ENCODE data around the gene RAB34.

Gene RAB34, protein sequence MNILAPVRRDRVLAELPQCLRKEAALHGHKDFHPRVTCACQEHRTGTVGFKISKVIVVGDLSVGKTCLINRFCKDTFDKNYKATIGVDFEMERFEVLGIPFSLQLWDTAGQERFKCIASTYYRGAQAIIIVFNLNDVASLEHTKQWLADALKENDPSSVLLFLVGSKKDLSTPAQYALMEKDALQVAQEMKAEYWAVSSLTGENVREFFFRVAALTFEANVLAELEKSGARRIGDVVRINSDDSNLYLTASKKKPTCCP

GRCh38 chr17:28717578-28718332 is at the start of gene RAB34:
Gene RAB34, minus strand, starts transcription at chr17:28717868. Its CDS starts 602 bp downstream, at chr17:28717266.
- DNase-seq (ENCODE audit: low read depth, low spot score) = peak; percentile 97

GRCh38 chr17:28765038-28765437 is 47.4 kb upstream of the RAB34 start:
- DNase-seq (ENCODE audit: low read depth, low spot score) = no peak

GRCh38 chr17:28763804-28764266 is 46.2 kb upstream of the RAB34 start:
- DNase-seq (ENCODE audit: low read depth, low spot score) = peak; percentile 86

DNA sequence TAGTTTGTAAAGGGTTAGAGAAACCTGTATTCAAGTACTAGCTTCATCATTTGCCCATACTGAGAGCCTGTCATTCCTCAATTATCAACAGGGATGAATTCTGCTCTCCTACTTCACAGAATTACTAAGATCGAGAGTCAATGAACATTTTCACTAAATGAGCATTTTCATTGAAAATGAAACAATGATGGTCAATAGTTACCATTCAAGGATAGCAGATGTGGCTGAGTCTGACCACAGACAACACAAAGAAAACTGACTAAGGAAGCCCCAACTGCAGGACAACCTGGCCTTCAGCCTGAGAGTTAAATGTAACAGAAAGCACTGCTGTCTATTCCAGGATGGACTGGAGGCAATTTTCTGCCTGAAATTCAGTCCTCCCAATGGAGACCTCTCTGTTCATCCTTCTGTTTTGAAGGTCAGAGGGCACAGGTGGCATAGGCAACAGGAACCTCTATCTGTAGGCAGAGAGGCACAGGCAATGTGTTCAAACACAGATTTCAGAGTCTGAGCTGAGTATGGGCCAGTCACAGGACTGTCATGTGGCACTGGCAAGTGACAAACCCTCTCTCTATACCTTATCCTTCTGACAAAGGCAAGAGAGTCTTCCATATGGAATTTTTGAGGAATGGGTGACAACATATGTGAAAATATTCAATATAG is 45.6 kb upstream of the RAB34 start:
- no peak for DNase-seq (ENCODE audit: low read depth, low spot score)

DNA sequence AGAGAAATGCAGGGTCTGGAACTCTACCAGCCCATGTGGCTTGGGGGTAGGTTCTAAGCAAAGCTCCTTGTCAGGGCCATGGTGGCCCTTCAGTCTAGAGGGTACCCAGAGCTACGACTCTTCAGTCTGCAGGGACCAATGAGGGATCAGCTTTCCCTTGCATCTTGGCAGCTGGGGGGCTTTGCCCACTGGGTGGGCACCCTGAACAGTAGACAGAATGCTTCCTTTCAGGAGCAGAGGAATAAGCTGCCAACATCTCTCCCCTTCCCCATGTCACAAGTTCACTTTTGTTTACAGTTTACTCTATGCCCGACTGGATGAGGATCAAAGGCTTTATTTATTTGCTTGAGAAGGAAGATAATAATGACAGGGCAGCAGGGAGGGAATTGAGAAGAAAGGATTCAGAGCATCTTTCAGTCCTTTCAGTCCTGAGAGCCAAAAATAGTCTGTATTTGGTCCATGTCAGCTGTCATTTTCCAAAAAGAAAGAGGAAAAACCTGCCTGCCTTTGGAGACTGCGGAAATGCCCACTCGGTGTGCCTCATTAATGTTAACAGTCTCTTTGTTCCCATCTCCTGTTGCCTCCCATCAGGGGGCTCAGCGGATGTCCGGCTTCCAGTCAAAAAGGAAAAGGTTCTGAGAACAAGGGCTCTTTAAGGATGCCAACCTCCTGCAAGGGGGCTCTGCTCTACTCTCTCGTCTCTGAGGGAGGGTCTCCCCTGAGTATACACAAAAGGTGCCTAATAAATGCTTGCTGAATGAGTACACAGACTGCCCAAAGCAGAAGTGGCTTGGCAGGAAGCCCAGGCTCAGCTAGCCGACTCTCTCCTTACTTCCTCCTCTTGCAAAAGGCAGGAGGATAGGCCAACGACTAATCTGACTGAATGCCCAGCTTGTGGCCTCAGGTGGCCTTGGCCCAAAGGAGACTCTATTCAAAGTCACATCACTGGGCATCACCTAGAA is 43.2 kb upstream of the RAB34 start:
- DNase-seq (ENCODE audit: low read depth, low spot score) = peak; percentile 71

- DNase-seq (ENCODE audit: low read depth, low spot score) = no peak
These were observed 41.7 kb upstream of the RAB34 start for GRCh38 chr17:28759256-28759865.

DNA sequence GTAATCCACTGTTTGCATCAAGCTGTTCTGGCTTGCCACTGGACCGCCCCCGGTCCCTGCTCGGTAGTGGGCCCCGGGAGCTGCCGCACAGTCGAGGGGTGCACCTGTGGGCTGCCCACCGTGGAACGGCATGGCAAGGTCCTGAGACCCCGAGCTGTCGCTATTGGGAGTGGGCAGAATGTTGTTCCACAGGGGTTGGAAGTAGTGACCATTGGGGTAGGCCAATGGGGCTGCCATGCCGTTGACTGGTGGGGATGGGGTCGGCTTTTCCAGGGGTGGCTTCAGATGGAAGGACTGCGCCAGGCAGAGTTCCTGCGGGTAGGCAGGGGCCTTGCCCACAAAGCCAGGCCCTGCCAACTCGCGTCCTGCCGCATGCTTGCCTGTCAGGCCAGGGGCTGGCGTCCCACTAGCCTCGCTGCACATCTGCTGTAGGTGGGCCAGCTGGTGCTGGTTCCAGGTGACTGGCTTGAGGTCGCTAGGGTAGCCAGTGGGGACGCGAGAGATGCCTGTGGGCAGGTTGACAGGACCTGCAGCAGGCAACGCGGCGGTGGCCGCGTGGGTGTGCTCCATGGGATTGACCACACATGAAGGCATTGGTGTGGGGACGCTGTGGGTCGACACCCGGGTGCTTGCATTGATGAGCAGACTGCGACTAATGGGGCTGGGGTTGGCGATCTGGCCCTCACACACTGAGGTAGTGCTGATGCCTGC is 40.9 kb upstream of the RAB34 start:
- no peak for DNase-seq (ENCODE audit: low read depth, low spot score)

- DNase-seq (ENCODE audit: low read depth, low spot score) = no peak
These were observed 38.6 kb upstream of the RAB34 start for GRCh38 chr17:28756049-28756804.

- no peak for DNase-seq (ENCODE audit: low read depth, low spot score)
These were observed 37.8 kb upstream of the RAB34 start for GRCh38 chr17:28755486-28755885.

GRCh38 chr17:28751600-28752366 is 34.1 kb upstream of the RAB34 start:
- no peak for DNase-seq (ENCODE audit: low read depth, low spot score)

DNA sequence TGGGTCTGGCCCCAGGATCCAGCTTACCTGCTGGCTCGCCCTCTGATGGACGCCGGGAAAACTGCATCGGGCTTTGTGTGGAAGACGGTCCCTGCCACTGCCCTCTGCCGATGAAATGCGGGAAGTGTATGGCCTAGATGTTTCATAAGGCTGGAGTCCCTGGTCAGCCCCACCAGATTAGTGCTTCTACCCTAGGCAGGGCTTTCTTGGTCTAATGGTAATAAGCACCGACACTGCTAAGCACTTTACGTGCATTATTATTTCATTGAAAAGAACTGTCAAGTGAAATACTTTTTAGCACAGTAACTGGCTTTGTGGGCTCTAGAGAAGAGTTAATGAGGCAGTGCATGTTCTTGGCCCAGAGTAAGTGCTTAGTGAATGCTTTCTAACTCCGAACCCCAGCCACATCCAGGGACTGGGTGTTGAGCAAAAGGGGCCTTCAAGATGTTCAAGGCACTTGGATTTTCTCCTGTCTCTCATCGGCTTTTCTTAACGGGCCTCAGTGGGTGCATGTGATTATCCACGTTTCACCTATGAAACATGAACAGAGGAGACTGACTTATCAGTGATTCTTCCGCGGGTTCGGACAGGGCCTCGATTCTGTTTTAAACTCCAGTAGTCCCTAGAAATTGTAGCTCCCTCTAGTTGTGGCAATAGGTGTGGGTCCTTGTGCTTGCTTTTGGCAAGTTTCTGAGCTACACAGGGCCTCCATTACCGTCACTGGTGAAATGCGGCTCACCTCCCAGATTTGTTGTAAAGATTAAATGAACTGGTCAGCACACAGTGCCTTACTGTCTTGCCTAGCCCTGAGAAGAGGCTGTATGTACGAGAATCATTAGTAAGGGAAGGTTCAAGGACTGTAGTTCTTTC is 32.7 kb upstream of the RAB34 start:
- peak; percentile 97 for DNase-seq (ENCODE audit: low read depth, low spot score)

DNA sequence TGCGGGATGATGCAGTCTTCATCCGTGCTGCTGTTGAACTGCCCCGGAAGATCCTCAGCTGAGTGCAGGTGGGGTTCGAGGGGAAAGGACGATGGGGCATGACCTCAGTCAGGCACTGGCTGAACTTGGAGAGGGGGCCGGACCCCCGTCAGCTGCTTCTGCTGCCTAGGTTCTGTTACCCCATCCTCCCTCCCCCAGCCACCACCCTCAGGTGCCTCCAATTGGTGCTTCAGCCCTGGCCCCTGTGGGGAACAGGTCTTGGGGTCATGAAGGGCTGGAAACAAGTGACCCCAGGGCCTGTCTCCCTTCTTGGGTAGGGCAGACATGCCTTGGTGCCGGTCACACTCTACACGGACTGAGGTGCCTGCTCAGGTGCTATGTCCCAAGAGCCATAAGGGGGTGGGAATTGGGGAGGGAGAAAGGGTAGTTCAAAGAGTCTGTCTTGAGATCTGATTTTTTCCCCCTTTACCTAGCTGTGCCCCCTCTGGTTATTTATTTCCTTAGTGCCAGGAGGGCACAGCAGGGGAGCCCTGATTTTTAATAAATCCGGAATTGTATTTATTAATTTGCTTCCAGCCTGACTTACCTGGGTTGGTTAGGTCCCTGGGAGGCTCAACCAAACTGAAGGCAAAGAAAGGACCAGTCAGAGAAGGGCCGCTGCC is 32.0 kb upstream of the RAB34 start:
- DNase-seq (ENCODE audit: low read depth, low spot score) = no peak

DNA sequence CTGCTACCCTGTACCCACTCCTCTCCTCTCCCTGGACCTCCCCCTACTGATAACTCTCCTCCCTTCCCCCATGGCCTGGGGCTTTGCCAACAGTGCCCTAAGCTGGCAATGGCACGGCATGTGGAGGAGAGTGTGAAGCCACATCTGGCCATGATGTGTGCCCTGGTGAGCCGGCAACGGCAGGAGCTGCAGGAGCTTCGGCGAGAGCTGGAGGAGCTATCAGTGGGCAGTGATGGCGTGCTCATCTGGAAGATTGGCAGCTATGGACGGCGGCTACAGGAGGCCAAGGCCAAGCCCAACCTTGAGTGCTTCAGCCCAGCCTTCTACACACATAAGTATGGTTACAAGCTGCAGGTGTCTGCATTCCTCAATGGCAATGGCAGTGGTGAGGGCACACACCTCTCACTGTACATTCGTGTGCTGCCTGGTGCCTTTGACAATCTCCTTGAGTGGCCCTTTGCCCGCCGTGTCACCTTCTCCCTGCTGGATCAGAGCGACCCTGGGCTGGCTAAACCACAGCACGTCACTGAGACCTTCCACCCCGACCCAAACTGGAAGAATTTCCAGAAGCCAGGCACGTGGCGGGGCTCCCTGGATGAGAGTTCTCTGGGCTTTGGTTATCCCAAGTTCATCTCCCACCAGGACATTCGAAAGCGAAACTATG is 31.3 kb upstream of the RAB34 start:
- no peak for DNase-seq (ENCODE audit: low read depth, low spot score)

GRCh38 chr17:28747801-28748750 is 30.4 kb upstream of the RAB34 start:
- no peak for DNase-seq (ENCODE audit: low read depth, low spot score)

DNA sequence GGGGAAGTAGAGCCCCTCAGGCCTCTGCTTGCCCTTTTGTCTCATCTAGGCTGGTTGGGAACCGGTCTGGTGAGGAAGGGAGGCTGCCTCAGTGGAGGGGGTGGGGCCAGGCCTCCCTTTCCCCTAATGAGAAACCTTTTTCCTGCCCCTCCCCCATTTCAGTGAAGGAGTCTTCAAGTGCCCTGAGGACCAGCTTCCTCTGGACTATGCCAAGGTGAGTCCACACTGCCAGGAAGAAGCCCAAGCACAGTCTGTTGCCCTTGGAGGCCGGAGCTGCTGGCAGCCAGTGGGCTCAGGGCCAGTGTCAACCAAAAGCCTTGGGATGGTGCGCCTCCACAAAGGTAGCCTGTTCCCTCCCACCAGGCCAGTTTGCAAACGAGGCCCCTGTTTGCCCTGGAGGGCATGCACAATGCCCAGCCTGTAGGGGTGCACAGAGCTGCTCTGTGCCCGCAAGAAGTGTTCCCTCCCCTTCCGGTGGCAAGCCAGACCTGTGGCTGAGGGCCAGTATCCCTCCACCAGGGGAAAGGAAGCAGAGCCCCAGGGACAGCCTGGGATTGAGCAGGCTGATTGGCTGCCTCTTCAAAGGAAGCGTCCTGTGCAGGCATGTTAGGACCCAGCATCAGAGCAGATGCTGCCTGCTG is 29.5 kb upstream of the RAB34 start:
- DNase-seq (ENCODE audit: low read depth, low spot score) = peak; percentile 37
